H1 (cell line): ENCODE results near the gene MACF1. TPM values are rescaled to one million over a fixed set of nuclear protein-coding genes. Genes with fewer than 3 reads are reported as not detected.

Experiments
- CTCF ChIA-PET: fragments of 300-600 bp; sonication (Branson Sonifier 250); formaldehyde crosslinking; loops from one replicate; lab custom pipeline; 2021; ENCODE audit not compliant: partially characterized antibody; lab: Charles Lee
- POLR2A ChIA-PET: fragments of 300-600 bp; sonication (Branson Sonifier 250); formaldehyde crosslinking; loops from one replicate; lab custom pipeline; 2021; ENCODE audit warnings: inconsistent platforms; ENCODE audit not compliant: partially characterized antibody; lab: Charles Lee
- DNase-seq, 2 experiments: peaks; one replicate each; pipeline versions ENCODE4 v3.0.0 to v3.0.0-alpha.2; 2010 to 2022; ENCODE audit warnings: low spot score in 2 of 2, low read depth in 1 of 2, mixed read lengths in 1 of 2
- FAIRE-seq: peaks from 2 replicates; lab custom pipeline; 2011; peaks lifted over from hg19 to GRCh38; lab: Jason Lieb, UNC
- H2AFZ ChIP-seq: 2 replicates; pipeline ENCODE4 v1.8.1; 2012; ENCODE audit warnings: low read length, inconsistent platforms
- H2AK5ac ChIP-seq: 2 replicates; pipeline ENCODE4 v1.6.1; 2013; ENCODE audit warnings: low read depth, low read length
- H2BK120ac ChIP-seq: replicated peaks from 2 replicates; pipeline ENCODE3; 2013; ENCODE audit warnings: low read depth, low read length, inconsistent platforms
- H2BK12ac ChIP-seq: 2 replicates; pipeline ENCODE4 v1.6.1; 2013; ENCODE audit warnings: low read depth, low read length
- H2BK15ac ChIP-seq: 2 replicates; pipeline ENCODE4 v1.6.1; 2013; ENCODE audit warnings: low read length
- H2BK20ac ChIP-seq: 2 replicates; pipeline ENCODE4 v1.6.1; 2013; ENCODE audit warnings: low read length
- H2BK5ac ChIP-seq: 2 replicates; pipeline ENCODE4 v1.6.1; 2013; ENCODE audit warnings: low read depth, low read length
- H3K14ac ChIP-seq: 2 replicates; pipeline ENCODE4 v1.6.1; 2013; ENCODE audit warnings: inconsistent platforms; ENCODE audit not compliant: insufficient read length
- H3K18ac ChIP-seq: 2 replicates; pipeline ENCODE4 v1.6.1; 2013; ENCODE audit warnings: low read length; ENCODE audit errors: extremely low read depth
- H3K23ac ChIP-seq: 2 replicates; pipeline ENCODE4 v1.6.1; 2013; ENCODE audit warnings: inconsistent platforms; ENCODE audit not compliant: insufficient read length
- H3K23me2 ChIP-seq: 2 replicates; pipeline ENCODE4 v1.6.1; 2013; ENCODE audit warnings: low read depth, low read length
- H3K27ac ChIP-seq: 2 replicates; pipeline ENCODE4 v1.6.1; 2011; ENCODE audit warnings: low read depth, low read length, inconsistent platforms
- H3K27me3 ChIP-seq, 4 experiments: replicated peaks in 1 of 4; 1 replicate in 1 of 4; 2 replicates in 3 of 4; pipeline versions ENCODE4 v1.6.1 to v1.8.1; 2011 to 2013; ENCODE audit warnings: low read length in 3 of 4, mild to moderate bottlenecking in 3 of 4, inconsistent platforms in 2 of 4, mixed read lengths in 2 of 4, moderate library complexity in 1 of 4; ENCODE audit not compliant: control insufficient read depth in 3 of 4, insufficient read depth in 3 of 4; ENCODE audit errors: extremely low read depth in 1 of 4
- H3K36me3 ChIP-seq, 4 experiments: 2 replicates each; pipeline versions ENCODE4 v1.6.1 to v1.8.1; 2011 to 2013; ENCODE audit warnings: mild to moderate bottlenecking in 4 of 4, low read length in 3 of 4, moderate library complexity in 2 of 4, control low read depth in 1 of 4, inconsistent platforms in 1 of 4; ENCODE audit not compliant: insufficient read depth in 4 of 4, control insufficient read depth in 2 of 4
- H3K4ac ChIP-seq: replicated peaks from 2 replicates; pipeline ENCODE3; 2013; ENCODE audit warnings: low read length, low read depth, mixed read lengths, inconsistent platforms; ENCODE audit not compliant: insufficient read length
- H3K4me1 ChIP-seq, 4 experiments: replicated peaks in 1 of 4; 1 replicate in 1 of 4; 2 replicates in 3 of 4; pipeline versions ENCODE4 v1.6.1 to v1.8.1; 2011 to 2013; ENCODE audit warnings: low read length in 3 of 4, inconsistent platforms in 2 of 4, mixed read lengths in 1 of 4; ENCODE audit not compliant: insufficient read depth in 4 of 4, control insufficient read depth in 3 of 4
- H3K4me2 ChIP-seq, 2 experiments: 2 replicates each; pipeline versions ENCODE4 v1.6.1 to v1.8.1; 2011 to 2013; ENCODE audit warnings: low read depth in 2 of 2, low read length in 2 of 2, control low read depth in 1 of 2, inconsistent platforms in 1 of 2, mild to moderate bottlenecking in 1 of 2; ENCODE audit not compliant: insufficient read depth in 1 of 2
- H3K4me3 ChIP-seq, 4 experiments: fragments of 200-600, 300-600 bp in 1 of 4; sonication (generic), shearing (Covaris generic), sonication (Bioruptor Twin) in 1 of 4; 2 replicates each; pipeline versions ENCODE4 v1.5.1 to v1.8.1; 2011 to 2016; ENCODE audit warnings: low read length in 4 of 4, low read depth in 3 of 4, control low read depth in 2 of 4, inconsistent platforms in 2 of 4, mild to moderate bottlenecking in 2 of 4, mixed read lengths in 1 of 4, moderate library complexity in 1 of 4; ENCODE audit not compliant: insufficient read depth in 2 of 4; ENCODE audit errors: extremely low read depth in 1 of 4
- H3K56ac ChIP-seq: replicated peaks from 2 replicates; pipeline ENCODE3; 2013; ENCODE audit warnings: low read depth, mild to moderate bottlenecking, mixed read lengths, low read length, inconsistent platforms; ENCODE audit not compliant: insufficient read length
- H3K79me1 ChIP-seq: 2 replicates; pipeline ENCODE4 v1.6.1; 2013; ENCODE audit warnings: low read depth, low read length, control low read depth
- H3K79me2 ChIP-seq, 2 experiments: 2 replicates each; pipeline versions ENCODE4 v1.6.1 to v1.8.1; 2012 to 2013; ENCODE audit warnings: low read length in 2 of 2, mild to moderate bottlenecking in 2 of 2, inconsistent platforms in 1 of 2; ENCODE audit not compliant: insufficient read depth in 2 of 2, control insufficient read depth in 1 of 2
- H3K9ac ChIP-seq, 4 experiments: replicated peaks in 1 of 4; 1 replicate in 1 of 4; 2 replicates in 3 of 4; pipeline versions ENCODE4 v1.6.1 to v1.8.1; 2011 to 2013; ENCODE audit warnings: low read depth in 3 of 4, low read length in 3 of 4, control low read depth in 2 of 4, mild to moderate bottlenecking in 2 of 4, moderate library complexity in 2 of 4, inconsistent platforms in 1 of 4; ENCODE audit errors: extremely low read depth in 1 of 4
- H3K9me3 ChIP-seq, 2 experiments: 2 replicates each; pipeline versions ENCODE4 v1.6.1 to v1.8.1; 2012 to 2013; ENCODE audit warnings: mild to moderate bottlenecking in 2 of 2, moderate library complexity in 2 of 2, control low read depth in 1 of 2, inconsistent platforms in 1 of 2, low read depth in 1 of 2, low read length in 1 of 2, mixed read lengths in 1 of 2; ENCODE audit not compliant: insufficient read depth in 2 of 2
- H4K20me1 ChIP-seq, 2 experiments: replicated peaks in 1 of 2; 2 replicates each; pipeline versions ENCODE3 to v1.8.1; 2011 to 2013; ENCODE audit warnings: inconsistent platforms in 2 of 2, low read length in 2 of 2, mild to moderate bottlenecking in 1 of 2; ENCODE audit not compliant: insufficient read depth in 2 of 2, control insufficient read depth in 1 of 2
- H4K5ac ChIP-seq: 2 replicates; pipeline ENCODE4 v1.6.1; 2013; ENCODE audit warnings: low read length, low read depth, mixed read lengths, inconsistent platforms; ENCODE audit not compliant: insufficient read length
- H4K8ac ChIP-seq: 2 replicates; pipeline ENCODE4 v1.8.0; 2013; ENCODE audit warnings: mild to moderate bottlenecking, moderate library complexity, low read length, inconsistent platforms; ENCODE audit not compliant: insufficient read depth; ENCODE audit errors: extremely low read depth
- H4K91ac ChIP-seq: replicated peaks from 2 replicates; pipeline ENCODE3; 2013; ENCODE audit warnings: low read length, mixed read lengths, inconsistent platforms; ENCODE audit not compliant: insufficient read length
- KDM1A ChIP-seq: fragments of 200-600, 300-600 bp; sonication (generic); IDR thresholded peaks from 2 replicates; pipeline ENCODE4 v1.7.1; 2016; ENCODE audit warnings: mild to moderate bottlenecking, low read length, borderline replicate concordance
- WGBS, 2 experiments: shearing (Covaris generic) in 1 of 2; methylation state at CpG; one replicate each; pipeline versions ENCODE4 v1.1.6 to v1.1.7; 2013 to 2015; ENCODE audit warnings: low lambda C conversion rate in 2 of 2, mixed read lengths in 2 of 2, inconsistent platforms in 1 of 2, low coverage in 1 of 2, missing lambda C conversion rate in 1 of 2; ENCODE audit not compliant: insufficient replicate concordance in 2 of 2, insufficient coverage in 1 of 2, insufficient read length in 1 of 2; ENCODE audit errors: extremely low coverage in 1 of 2, missing lambda C conversion rate in 1 of 2; 5-methylcytosine and 5-hydroxymethylcytosine counted together
- polyA plus RNA-seq, 7 experiments: library from polyadenylated mRNA; depleted of rRNA in 3 of 7; stranded (reverse) in 5 of 7; unstranded in 2 of 7; fragments of >200 nt in 5 of 7; fragments of 200-250 nt in 2 of 7; gene quantifications; 1 replicate in 5 of 7; 2 replicates in 1 of 7; 4 replicates in 1 of 7; pipeline versions ENCODE4 v1.2.1 to v1.2.3, GENCODE V29; 2011 to 2013; ENCODE audit warnings: missing spikeins in 2 of 7, mixed read lengths in 2 of 7
- total RNA-seq: library from RNA; stranded (reverse); fragmentation: NEBNext Ultra II Directional; extraction: Animal tissue kit (Norgen Biotek cat#: 25700); gene quantifications from 2 replicates; pipeline ENCODE4 v1.2.1, GENCODE V29; 2021
- TF ChIP-seq, protein P1 (sequence below), 3 experiments: IDR thresholded peaks; 1 replicate in 2 of 3; 2 replicates in 1 of 3; pipeline versions ENCODE4 v1.5.1 to v1.6.1; 2011; ENCODE audit warnings: low read length in 3 of 3, mild to moderate bottlenecking in 3 of 3, inconsistent platforms in 2 of 3, low read depth in 1 of 3, moderate library complexity in 1 of 3; ENCODE audit not compliant: insufficient read depth in 1 of 3; ENCODE audit errors: control extremely low read depth in 1 of 3

Gene MACF1
- total and polyA plus RNA-seq, 2 of the 8 experiments (the other 6 are each of a cell fraction or from before 2014, with no cell fraction given): 59.8 to 285 TPM

DNA sequence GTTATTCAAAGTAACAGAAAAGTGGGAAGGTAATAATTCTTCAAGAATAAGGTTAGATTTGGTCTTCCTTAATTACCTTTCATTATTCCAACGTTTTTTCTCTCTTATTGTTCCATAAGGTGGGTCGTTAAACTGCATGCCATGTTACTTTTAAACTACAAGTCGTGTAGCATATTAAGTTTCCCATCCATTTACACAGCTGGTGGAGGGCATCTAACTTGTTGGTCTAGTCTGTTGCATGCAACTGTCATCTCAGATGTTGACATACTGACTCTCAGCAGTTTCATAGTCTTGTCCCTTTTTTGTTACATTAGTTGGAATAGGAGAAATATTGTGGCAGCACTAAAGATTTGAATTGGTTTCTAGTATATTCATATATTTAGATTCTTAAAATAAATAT, 232.3 kb downstream of the MACF1 start:
- DNase-seq: no peak
- Histone ChIP-seq H3K4me3 (no peak overlapping the region), H3K9ac (no peak overlapping the region; a peak in 1 of 7 replicates), H2BK120ac (no peak overlapping the region), H4K91ac (no peak overlapping the region), H3K4me1 (no peaks in the 10 kb centered on the region), H2BK12ac (no peak overlapping the region), H3K36me3 (peaks cover 31 to 95% (median 76%) of the 10 kb centered on the region in 4 experiments), H2BK20ac (no peak overlapping the region), H2AK5ac (no peak overlapping the region), H3K4ac (no peak overlapping the region), H2AFZ (no peak overlapping the region), H3K27me3 (no peaks in the 10 kb centered on the region), H4K5ac (no peak overlapping the region), H3K56ac (no peak overlapping the region), H3K9me3 (no peaks in the 10 kb centered on the region), H3K27ac (no peak overlapping the region), H3K18ac (no peak overlapping the region), H3K4me2 (no peak overlapping the region), H3K23ac (no peak overlapping the region), H3K79me2 (no peaks in the 10 kb centered on the region), H2BK15ac (no peak overlapping the region), H2BK5ac (no peak overlapping the region), H4K8ac (no peak overlapping the region), H4K20me1 (peaks cover 0 to 3% of the 10 kb centered on the region in 2 experiments), H3K79me1 (no peaks in the 10 kb centered on the region), H3K14ac (no peak overlapping the region), H3K23me2 (no peaks in the 10 kb centered on the region)
- no peak for FAIRE-seq
- ChIA-PET CTCF (interaction anchor here (0.6 to 1.6 kb wide), 5 partner anchors 9 to 1858 kb away, joined by 3 to 5 read pairs (median 3); no protein-coding TSS in a partner anchor), POLR2A (interaction anchor here (0.7 kb wide), 1 partner anchor 1470 kb away, joined by 3 read pairs; no protein-coding TSS in a partner anchor)
- WGBS, 2 experiments: 79% methylated on average over 3 of the region's 3 CpGs; no CpG with 5 or more reads in 1 of the 2 experiments
- no peak for TF ChIP-seq KDM1A
- TF ChIP-seq, protein P1, sequence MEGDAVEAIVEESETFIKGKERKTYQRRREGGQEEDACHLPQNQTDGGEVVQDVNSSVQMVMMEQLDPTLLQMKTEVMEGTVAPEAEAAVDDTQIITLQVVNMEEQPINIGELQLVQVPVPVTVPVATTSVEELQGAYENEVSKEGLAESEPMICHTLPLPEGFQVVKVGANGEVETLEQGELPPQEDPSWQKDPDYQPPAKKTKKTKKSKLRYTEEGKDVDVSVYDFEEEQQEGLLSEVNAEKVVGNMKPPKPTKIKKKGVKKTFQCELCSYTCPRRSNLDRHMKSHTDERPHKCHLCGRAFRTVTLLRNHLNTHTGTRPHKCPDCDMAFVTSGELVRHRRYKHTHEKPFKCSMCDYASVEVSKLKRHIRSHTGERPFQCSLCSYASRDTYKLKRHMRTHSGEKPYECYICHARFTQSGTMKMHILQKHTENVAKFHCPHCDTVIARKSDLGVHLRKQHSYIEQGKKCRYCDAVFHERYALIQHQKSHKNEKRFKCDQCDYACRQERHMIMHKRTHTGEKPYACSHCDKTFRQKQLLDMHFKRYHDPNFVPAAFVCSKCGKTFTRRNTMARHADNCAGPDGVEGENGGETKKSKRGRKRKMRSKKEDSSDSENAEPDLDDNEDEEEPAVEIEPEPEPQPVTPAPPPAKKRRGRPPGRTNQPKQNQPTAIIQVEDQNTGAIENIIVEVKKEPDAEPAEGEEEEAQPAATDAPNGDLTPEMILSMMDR (IDR thresholded peaks at IDR 0.05; ENCODE audit: control extremely low read depth in 1 of 3, insufficient read depth in 1 of 3, low read depth in 1 of 3, low read length in 3 of 3): no peak
